Stomach (tissue), 4 donors: ENCODE results near the gene PRLR.
"Not testable (repeated sequence)": the region's sequence is repeated elsewhere in the genome, so short reads cannot be mapped to it uniquely, and the experiment has no call there.

Source experiments
- EP300 ChIP-seq: sonication (generic); formaldehyde crosslinking; IDR thresholded peaks from one replicate; pipeline ENCODE4 v1.6.1; 2017; ENCODE audit warnings: antibody characterized with exemption
- POLR2AphosphoS5 ChIP-seq, 3 donors: sonication (generic); formaldehyde crosslinking; IDR thresholded peaks; one replicate each; pipeline ENCODE4 v1.6.1; 2016; ENCODE audit warnings: antibody characterized with exemption in 3 of 3
- TF ChIP-seq, protein P1 (sequence below), 7 experiments: fragments of 450-650 bp in 4 of 7; fragments of 200-600 bp in 3 of 7; sonication (generic) in 3 of 7; IDR thresholded peaks; one replicate each; pipeline ENCODE4 v1.5.1; 2016 to 2019; ENCODE audit warnings: antibody characterized with exemption in 7 of 7, control low read depth in 2 of 7, mild to moderate bottlenecking in 1 of 7

DNA sequence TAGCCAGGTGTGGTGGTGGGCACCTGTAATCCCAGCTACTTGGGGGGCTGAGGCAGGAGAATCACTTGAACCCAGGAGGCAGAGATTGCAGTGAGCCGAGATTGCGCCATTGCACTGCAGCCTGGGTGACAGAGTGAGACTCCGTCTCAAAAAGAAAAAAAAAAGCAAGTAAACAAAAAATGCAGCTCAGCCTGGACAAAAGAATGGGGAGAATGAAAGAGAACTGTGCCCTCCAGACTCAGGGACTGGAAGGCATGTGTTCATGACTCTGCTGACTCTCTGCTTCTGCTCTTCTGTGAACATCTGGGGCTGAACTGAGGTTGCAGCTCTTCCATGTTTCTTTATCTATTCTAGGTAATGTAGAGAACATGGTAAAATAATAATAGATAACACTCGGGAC lies 194.4 kb downstream of the PRLR start:
- not testable (repeated sequence) for TF ChIP-seq EP300; POLR2AphosphoS5 (IDR thresholded peaks at IDR 0.05)
- TF ChIP-seq, protein P1, sequence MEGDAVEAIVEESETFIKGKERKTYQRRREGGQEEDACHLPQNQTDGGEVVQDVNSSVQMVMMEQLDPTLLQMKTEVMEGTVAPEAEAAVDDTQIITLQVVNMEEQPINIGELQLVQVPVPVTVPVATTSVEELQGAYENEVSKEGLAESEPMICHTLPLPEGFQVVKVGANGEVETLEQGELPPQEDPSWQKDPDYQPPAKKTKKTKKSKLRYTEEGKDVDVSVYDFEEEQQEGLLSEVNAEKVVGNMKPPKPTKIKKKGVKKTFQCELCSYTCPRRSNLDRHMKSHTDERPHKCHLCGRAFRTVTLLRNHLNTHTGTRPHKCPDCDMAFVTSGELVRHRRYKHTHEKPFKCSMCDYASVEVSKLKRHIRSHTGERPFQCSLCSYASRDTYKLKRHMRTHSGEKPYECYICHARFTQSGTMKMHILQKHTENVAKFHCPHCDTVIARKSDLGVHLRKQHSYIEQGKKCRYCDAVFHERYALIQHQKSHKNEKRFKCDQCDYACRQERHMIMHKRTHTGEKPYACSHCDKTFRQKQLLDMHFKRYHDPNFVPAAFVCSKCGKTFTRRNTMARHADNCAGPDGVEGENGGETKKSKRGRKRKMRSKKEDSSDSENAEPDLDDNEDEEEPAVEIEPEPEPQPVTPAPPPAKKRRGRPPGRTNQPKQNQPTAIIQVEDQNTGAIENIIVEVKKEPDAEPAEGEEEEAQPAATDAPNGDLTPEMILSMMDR (IDR thresholded peaks at IDR 0.05): not testable (repeated sequence)
